Germinal center (tissue), 1 donor: ENCODE measurements around the gene SYTL3.
"Not testable (repeated sequence)": the region's sequence is repeated elsewhere in the genome, so short reads cannot be mapped to it uniquely, and the experiment has no call there.

Experiments used
- DNase-seq: peaks from one replicate; pipeline ENCODE4 v3.0.0; 2012; ENCODE audit warnings: mixed read lengths, low spot score

The SYTL3 gene, protein sequence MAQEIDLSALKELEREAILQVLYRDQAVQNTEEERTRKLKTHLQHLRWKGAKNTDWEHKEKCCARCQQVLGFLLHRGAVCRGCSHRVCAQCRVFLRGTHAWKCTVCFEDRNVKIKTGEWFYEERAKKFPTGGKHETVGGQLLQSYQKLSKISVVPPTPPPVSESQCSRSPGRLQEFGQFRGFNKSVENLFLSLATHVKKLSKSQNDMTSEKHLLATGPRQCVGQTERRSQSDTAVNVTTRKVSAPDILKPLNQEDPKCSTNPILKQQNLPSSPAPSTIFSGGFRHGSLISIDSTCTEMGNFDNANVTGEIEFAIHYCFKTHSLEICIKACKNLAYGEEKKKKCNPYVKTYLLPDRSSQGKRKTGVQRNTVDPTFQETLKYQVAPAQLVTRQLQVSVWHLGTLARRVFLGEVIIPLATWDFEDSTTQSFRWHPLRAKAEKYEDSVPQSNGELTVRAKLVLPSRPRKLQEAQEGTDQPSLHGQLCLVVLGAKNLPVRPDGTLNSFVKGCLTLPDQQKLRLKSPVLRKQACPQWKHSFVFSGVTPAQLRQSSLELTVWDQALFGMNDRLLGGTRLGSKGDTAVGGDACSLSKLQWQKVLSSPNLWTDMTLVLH

DNA sequence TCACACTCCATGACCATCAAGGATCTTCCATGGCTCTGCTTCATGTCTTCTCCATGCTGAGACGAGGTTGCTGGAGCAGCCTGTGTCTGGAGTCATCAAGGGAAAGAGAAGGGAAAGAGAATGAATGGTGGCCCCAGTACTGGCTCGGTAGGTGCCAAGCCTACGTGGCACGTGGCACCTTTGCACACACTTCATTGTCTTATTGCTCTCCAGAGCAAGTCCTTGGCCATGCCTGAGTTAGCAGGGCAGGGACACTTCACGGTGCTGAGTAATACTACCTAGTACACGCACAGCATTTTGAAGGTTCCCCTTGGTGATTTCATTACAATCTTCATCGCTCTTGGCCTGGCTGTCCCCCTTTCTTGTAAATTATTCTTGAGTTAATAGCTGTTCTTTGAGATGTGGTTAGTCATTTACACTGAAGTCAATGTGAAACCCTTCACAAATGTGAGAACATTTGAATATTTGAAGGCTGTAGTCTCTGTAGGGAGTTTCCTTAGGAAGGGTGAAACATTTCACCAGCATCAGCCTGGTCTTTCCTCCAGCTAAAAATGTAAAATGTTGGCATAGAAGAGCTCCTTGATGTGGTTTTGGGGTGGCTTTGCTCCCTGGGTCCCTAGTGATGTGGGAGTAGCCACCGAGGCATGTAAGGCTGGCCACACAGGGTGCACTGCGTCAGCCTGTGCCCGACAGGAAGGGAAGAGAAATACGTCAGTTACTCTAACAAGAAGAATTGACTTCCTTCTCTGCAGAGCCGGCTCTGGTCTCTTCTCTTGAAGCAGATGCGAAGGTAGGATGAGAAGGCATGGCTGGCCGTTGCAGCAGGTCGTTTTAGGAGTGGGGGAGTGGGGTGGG, at the start of gene SYTL3:
Gene SYTL3, plus strand, starts transcription at position 766 of the 855 bp plus-strand sequence. CDS start 13,215 bp downstream, outside the sequence.
- DNase-seq, result peak; percentile 38

DNA sequence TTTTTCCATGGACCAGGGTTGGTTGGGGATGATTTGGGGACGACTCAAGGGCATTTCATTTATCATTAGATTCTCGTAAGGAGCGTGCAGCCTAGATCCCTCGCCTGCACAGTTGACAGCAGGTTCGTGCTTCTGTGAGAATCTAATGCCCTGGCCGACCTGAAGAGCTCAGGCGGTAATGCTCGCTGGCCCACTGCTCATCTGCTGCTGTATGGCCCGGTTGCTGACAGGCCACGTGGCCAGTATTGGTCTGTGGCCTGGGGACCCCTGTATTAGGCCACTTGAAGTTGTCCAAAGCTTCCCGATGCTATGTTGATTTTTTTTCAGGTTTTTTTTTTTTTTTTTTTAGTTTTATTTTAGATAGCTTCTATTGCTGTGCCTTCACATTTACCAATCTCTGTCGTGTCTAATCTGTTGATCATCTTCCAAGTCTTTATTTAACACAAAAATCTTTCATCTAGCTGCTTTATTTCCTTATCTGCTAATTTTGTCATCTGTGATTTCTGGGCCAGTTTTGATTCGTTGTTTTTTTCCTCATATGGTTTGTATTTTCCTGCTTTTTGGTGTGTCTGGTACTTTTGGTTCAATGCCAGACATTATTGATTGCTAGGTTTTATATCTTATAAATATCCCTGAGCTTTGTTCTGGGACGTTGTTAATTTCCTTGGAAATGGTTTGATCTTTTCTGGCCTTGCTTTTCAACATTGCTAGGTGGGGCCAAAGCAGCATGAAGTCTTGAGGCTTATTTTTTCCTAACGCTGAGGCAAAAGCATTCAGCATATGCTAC, 46.4 kb upstream of the SYTL3 start:
- DNase-seq, result no peak

GRCh38 chr6:158604048-158604406, 45.8 kb upstream of the SYTL3 start:
- no peak for DNase-seq

DNA sequence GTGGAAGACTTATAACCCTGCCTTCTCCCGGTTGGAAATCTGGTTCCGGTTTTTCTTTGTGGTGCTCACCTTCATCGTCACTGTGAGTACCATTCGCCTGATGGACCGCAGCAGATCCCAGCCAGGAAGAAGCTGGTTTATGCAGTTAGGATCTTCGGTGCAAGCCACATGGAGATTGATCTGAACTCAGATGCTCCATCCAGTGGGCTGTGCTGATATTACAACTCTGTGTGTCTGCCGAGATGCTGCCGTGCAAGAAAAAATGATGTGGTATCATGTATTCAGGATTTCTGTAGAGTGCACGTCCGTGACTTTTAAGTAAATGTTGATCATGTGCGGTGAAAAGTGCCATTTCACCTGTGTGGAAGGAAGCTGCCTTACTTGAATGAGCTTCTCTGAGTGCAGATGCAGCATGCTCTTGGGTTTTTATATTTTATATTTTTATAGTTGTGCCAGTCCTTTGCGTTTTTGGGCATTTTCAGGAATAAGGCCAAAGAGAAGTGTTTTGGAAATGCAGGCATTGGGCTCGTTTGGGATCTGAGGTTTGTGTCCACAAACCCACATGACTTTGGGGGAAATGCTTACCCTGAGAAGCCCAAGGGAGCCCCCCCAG, 44.5 kb upstream of the SYTL3 start:
- DNase-seq, result peak; percentile 58

DNA sequence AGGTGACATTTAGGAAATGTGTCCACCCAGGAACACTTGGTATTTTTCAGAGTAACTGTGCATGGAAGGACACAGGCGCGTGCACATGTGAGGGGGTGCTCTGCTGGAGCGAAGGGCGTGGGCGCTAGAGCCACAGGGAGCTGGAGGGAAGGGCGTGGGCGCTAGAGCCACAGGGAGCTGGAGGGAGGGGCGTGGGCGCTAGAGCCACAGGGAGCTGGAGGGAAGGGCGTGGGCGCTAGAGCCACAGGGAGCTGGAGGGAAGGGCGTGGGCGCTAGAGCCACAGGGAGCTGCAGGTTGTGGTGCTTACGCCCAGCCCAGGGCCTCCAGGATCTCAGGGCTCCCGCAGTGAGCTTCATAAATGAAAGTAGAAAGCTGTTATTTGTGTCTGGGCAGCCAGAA, 43.8 kb upstream of the SYTL3 start:
- not testable (repeated sequence) for DNase-seq

DNA sequence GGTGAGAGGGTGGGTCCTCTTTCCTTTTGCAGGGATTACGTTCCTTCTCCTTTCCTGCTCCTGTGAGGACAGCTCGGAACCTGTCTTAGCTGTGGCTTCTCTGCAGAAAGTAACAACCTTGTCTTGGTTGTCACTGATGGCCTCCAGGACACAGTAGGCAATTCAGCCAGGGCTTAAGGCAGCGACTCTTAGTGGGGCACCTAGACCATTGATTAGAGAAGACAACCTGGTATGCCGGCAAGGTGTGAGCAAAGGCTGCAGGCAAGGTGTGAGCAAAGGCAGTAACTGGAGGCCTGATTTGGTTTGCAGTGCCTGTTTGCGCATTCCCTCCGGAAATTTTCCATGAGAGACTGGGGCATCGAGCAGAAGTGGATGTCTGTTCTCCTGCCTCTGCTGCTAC, 42.9 kb upstream of the SYTL3 start:
- DNase-seq, result no peak

- no peak for DNase-seq
These were observed 42.3 kb upstream of the SYTL3 start for GRCh38 chr6:158607411-158608170.

- DNase-seq, result no peak
These were observed 41.6 kb upstream of the SYTL3 start for GRCh38 chr6:158608221-158608620.

DNA sequence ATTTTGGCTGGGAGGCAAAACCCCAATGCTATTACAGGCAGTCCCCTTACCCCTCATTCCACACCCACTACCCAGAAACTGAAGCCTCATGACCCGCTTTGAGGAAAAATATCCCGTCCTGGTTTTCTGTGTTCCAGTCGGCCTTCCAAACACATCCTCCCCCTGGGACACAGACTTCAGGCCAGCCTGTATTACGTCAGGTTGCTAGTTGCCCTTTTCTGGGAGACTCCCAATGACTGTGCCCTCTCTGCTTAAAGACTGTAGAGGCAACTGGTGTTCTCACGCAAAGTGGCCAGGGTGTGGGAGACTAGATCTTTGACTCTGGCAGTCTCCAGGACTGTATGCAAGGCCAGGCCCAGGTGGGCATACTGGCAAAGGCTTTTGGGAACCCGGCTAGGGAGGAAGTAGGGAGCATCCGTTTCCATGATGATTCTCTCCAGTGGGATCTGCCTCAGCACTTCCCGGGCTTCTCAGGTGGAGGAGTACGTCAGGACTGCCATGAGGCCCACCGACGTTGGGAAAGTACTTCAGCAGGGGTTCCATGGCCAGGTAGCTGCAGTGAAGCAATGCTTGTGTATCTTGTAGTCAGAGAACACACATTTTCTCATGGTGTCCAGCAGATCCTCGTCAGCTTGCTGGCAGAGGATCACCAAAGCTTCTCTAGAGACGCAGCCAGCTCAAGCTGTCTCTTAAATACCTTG, 40.2 kb upstream of the SYTL3 start:
- no peak for DNase-seq

DNA sequence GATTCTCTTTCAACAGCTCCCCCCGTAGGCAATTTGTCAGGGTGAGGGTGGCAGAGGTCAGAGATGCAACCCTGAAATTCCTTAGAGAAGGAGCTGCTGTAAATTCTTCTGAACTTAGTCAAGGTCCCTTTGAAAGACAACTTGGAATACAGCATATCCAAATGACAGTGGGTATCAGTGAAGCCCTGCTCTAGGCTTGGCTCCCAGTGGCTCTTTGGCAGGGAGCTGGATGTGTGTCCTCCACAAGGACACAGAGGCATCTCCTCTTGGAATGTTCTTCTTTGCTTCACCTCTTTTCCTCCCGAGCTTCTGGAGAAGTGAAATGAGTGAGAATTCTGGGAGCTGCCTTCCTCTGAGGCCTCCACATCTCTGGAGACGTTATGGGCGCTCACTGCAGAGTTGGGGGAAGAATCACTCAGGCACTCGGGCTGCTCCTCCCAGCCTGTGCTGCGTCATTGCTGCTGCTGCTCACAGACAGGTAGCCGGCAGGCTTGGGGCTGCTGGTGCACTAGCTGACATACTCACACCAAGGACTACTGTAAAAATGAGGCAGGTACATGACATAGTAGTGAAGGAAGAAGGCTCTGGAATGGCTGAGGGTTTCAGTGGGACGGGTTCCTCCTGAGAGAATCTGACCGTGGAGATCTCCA, 39.4 kb upstream of the SYTL3 start:
- DNase-seq, result no peak

DNA sequence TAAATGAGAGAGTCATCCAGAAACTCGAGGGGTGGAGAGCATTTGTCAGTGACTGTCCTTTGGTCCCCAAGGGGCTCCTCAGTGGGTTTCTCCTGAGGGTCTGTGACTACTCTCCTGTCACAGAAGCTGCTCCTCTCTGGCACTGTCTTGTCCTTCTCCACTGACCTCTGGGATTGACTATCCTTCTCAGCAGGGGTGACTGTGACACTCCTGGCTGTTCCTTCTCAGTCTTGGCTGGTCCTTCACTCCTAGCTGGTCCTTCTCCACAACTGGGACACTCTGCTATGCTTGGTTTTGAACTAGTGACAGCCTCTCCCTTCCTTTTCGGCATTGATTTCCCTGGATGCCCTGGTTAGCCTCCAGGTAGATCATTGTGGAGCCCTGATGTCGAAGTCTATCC, 38.8 kb upstream of the SYTL3 start:
- no peak for DNase-seq

DNA sequence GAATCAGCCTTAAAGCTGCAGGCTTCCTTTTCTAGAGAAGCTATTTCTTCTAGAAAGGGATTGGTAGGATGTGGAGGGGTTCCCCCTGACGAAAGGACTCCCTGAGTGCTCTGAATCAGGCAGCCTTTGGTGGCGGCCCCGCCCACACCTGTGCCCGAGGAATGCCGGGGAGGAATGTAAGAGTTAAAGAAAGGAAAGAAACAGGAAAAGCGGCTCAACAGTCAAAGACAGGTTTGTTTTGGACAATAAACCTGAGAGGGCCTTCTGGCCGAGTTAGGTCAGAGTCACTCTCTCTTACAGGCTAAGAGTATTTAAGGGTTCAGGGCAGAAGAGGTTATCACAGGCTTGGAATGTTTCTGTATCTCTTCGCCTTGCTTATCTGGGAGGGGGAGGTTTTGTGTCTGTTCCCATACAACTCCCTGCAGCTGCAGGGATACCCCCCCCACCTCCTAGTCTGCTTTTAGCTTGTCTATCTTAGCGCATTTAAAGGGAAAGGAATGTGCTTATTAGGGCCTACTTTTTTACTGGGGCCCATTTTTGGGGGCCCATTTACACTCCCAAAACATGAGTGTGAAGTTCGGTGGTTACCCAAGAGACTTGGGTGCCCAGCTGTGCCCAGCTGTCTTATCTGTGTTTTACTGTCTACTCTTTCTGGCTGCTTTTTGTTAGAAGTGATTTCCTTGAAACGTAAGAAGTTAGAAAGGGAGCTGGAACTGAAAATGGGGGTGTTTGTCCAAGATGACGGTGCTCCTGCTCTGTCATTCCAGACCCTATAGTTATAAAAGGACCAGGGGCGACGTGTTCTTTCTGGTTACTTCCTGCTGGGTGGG, 38.1 kb upstream of the SYTL3 start:
- no peak for DNase-seq

- DNase-seq, result not testable (repeated sequence)
These were observed 35.2 kb upstream of the SYTL3 start for GRCh38 chr6:158614606-158615005.

GRCh38 chr6:158618289-158618688, 31.6 kb upstream of the SYTL3 start:
- DNase-seq, result not testable (repeated sequence)

GRCh38 chr6:158619922-158620801, 29.7 kb upstream of the SYTL3 start:
- no peak for DNase-seq

GRCh38 chr6:158620963-158621693, 28.7 kb upstream of the SYTL3 start:
- DNase-seq, result no peak
